AML-193 (cell line): ENCODE measurements around the gene PTER.
A peak's percentile ranks its signal among the peaks of the same experiment; 100 is the strongest.

ENCODE experiments used
- DNase-seq, 2 experiments: peaks; one replicate each; lab custom pipeline; 2025; lab: John Stamatoyannopoulos, UW

PTER gene

DNA sequence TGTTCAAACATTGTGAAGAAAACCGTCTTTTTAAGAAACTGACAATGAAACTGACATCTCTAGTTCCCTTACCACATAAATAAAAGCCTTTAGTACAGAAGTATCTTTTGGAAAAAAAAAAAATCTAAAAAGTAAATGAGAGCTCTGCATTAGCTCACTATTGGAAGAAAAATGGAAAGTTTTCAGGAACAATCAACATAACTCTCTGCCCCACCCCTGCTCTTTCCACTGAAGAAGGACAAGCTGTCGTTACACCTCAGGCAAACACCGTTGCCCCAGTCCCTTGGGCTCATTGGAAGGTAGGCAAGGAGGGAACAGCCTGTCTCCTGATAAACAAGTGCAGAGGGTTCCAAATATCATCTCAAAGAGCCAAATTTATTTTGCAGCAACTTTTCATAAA lies 107.3 kb downstream of the PTER start:
- no peak for DNase-seq

DNA sequence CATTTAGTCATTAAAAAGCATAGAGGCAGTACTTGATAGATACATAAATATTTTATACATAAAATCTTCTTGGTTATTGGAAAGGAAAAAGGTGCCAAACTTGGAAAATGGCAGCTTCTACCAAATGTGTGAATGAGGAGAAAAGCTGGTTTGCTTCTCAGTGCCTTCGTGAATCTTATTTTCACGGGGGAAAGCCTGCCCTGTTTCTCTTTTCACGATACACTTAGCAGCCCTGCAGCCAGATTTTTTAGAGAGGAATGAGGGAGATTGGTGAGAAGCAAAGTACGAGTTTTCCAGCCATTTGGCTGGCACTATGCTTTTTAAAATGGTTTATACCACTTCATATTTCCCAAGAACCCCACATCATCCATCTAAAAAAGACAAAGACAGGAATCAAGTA lies 107.8 kb downstream of the PTER start:
- DNase-seq: no peak

DNA sequence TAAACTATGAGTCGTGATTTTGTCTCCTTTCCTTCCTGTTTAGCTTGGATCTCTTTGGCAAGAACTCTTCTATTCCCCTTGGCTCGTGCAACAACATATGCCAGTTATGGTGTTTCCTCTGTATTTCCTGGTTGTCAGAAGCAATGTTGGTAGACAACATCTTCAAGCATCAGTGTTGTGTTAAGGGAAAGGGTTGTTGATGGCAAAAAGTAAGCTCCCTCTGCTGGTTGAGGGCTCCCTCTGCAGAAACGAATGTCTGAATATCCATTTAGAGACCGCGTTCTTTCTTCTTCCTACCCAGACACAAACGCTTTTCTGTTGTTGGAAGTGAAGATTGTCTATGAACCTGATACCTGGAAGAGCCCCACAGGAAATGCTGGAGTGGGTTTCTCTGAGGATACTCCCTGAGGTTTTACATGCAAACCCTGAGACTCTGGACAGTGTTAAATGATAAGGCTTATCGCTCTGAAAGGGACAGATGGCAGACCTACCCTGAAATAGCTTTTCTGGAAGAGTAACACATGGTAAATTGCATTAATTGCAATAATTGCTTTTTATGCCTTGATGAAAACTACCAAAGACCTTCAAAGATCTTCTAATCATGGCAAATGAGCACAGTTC lies 108.4 kb downstream of the PTER start:
- DNase-seq: peak; percentile 25 to 32

DNA sequence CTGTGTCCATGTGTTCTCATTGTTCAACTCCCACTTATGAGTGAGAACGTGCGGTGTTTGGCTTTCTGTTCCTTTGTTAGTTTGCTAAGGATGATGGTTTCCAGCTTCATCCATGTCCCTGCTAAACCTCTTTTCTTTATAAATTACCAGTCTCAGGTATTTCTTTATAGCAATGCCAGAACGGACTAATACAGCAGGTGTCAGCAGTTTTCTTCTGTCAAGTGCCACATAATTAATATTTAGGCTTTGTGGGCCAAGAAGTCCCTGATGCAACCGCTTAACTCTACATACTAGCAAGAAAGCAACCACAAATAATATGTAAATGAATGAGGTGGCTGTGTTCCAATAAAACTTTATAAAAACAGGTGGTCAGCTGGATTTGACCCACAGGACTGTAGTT lies 111.2 kb downstream of the PTER start:
- DNase-seq: no peak

DNA sequence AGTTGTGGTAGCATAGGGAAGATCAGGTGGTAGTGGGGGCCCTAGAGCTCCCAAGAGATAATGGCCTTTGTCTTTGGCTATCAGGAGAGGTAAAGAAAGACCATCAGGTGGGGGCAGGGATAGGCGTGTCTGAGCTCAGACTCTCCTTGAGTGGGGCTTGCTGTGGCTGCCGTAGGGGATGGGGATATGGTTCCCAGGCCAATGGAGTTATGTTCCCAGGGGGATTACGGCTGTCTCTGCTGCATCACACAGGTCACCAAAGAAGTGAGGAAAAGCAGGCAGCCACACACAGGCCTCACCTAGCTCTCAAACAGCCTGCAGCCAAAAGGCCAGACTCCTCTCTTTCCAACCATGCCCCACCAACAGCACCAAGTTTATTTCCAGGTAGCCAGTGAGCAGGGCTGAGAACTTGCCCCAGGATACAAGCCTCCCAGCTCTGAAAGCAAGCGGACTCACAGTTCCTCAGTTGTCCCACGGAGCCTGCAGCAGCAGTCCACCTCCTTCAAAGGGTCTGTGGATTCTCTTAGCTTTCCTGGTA lies 122.5 kb downstream of the PTER start:
- DNase-seq: no peak

DNA sequence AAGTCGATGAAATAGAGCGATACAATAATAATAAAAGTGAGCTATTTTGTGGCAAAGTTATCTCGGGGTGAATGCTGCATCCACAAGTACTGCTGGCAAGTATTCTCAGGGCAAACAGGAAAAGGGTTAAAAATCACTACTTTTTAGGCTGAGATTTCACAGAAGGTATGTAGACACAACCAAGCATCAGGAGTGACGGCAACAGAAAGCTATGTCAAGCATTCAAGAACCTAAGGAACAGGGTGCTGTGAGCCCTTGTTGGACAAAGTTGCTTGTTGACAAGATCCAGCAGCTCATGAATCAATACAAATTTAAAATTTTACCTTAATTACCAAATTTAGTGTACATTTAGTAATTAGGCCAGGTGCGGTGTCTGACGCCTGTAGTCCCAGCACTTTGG lies 126.1 kb downstream of the PTER start:
- DNase-seq: no peak
